HepG2 (cell line): ENCODE measurements around the gene AFDN. TPM values are rescaled to one million over a fixed set of nuclear protein-coding genes. Genes with fewer than 3 reads are reported as not detected.

Experiments used
- ATRX ChIP-seq: sonication (generic); formaldehyde crosslinking; IDR thresholded peaks from 2 replicates; pipeline ENCODE4 v1.4.0; 2020; ENCODE audit warnings: missing genetic modification reagents, borderline replicate concordance
- ELF3 ChIP-seq: IDR thresholded peaks from 2 replicates; pipeline ENCODE4 v1.6.1; 2016; ENCODE audit warnings: missing genetic modification reagents, missing compliant biosample characterization
- FOXM1 ChIP-seq: sonication (generic); formaldehyde crosslinking; IDR thresholded peaks from 2 replicates; pipeline ENCODE4 v1.5.0; 2020; ENCODE audit warnings: missing genetic modification reagents
- KAT7 ChIP-seq: IDR thresholded peaks from 2 replicates; pipeline ENCODE4 v1.6.1; 2018; ENCODE audit warnings: borderline replicate concordance, missing compliant biosample characterization
- MIER2 ChIP-seq: IDR thresholded peaks from 2 replicates; pipeline ENCODE4 v1.6.1; 2016; ENCODE audit warnings: missing biosample characterization, missing genetic modification reagents
- RFXAP ChIP-seq: sonication (generic); formaldehyde crosslinking; IDR thresholded peaks from 2 replicates; pipeline ENCODE4 v1.4.0; 2020; ENCODE audit warnings: missing genetic modification reagents, borderline replicate concordance
- ZNF234 ChIP-seq: sonication (generic); formaldehyde crosslinking; conservative IDR thresholded peaks from 2 replicates; pipeline ENCODE4 v1.5.1; 2020; ENCODE audit warnings: mild to moderate bottlenecking, missing genetic modification reagents
- ZNF572 ChIP-seq: sonication (generic); formaldehyde crosslinking; IDR thresholded peaks from 2 replicates; pipeline ENCODE4 v1.5.1; 2020; ENCODE audit warnings: mild to moderate bottlenecking, missing genetic modification reagents
- ZNF614 ChIP-seq: IDR thresholded peaks from 2 replicates; pipeline ENCODE4 v1.6.1; 2018; ENCODE audit warnings: missing biosample characterization, missing genetic modification reagents, inconsistent platforms, borderline replicate concordance
- ZNF768 ChIP-seq: sonication (generic); formaldehyde crosslinking; IDR thresholded peaks from 2 replicates; pipeline ENCODE4 v1.4.0; 2020; ENCODE audit warnings: missing genetic modification reagents
- ZNF780A ChIP-seq: sonication (generic); formaldehyde crosslinking; IDR thresholded peaks from 2 replicates; pipeline ENCODE4 v1.8.0; 2022; ENCODE audit warnings: mild to moderate bottlenecking, missing genetic modification reagents, moderate library complexity
- ZNF883 ChIP-seq: sonication (generic); formaldehyde crosslinking; IDR thresholded peaks from 2 replicates; pipeline ENCODE4 v1.5.1; 2020; ENCODE audit warnings: mild to moderate bottlenecking, missing genetic modification reagents; ENCODE audit errors: not compliant biosample characterization
- polyA plus RNA-seq, 8 experiments: library from polyadenylated mRNA; depleted of rRNA in 3 of 8; stranded (reverse) in 7 of 8; unstranded in 1 of 8; fragments of >200 nt; fragmentation: Illumina TruSeq in 4 of 8; extraction: Trizol in 4 of 8; gene quantifications; 2 replicates each; pipeline versions ENCODE4 v1.2.1 to v1.2.3, GENCODE V29; 2011 to 2016; ENCODE audit warnings: low read depth in 4 of 8, missing spikeins in 1 of 8, mixed read lengths in 1 of 8; ENCODE audit not compliant: insufficient read depth in 1 of 8
- total RNA-seq, 5 experiments: library from RNA; depleted of rRNA; stranded (reverse); fragments of >200 nt; fragmentation: Illumina TruSeq; extraction: Trizol; gene quantifications; 2 replicates each; pipeline ENCODE4 v1.2.3, GENCODE V29; 2016; ENCODE audit warnings: low read depth in 1 of 5
- TF ChIP-seq, protein P1 (sequence below): IDR thresholded peaks from 2 replicates; pipeline ENCODE4 v1.6.1; 2016; ENCODE audit warnings: missing compliant biosample characterization, missing genetic modification reagents, borderline replicate concordance
- TF ChIP-seq, protein P2 (sequence below): IDR thresholded peaks from 2 replicates; pipeline ENCODE4 v1.6.1; 2016; ENCODE audit warnings: mild to moderate bottlenecking
- TF ChIP-seq, protein P3 (sequence below): sonication (generic); formaldehyde crosslinking; IDR thresholded peaks from 2 replicates; pipeline ENCODE4 v1.4.0; 2020; ENCODE audit warnings: mild to moderate bottlenecking, missing genetic modification reagents
- TF ChIP-seq, protein P4 (sequence below): IDR thresholded peaks from 2 replicates; pipeline ENCODE4 v1.6.1; 2018; ENCODE audit warnings: missing genetic modification reagents, mild to moderate bottlenecking, missing compliant biosample characterization
- TF ChIP-seq, protein P5 (sequence below): sonication (generic); formaldehyde crosslinking; IDR thresholded peaks from 2 replicates; pipeline ENCODE4 v1.4.0; 2020; ENCODE audit warnings: mild to moderate bottlenecking, missing genetic modification reagents
- TF ChIP-seq, protein P6 (sequence below): sonication (generic); formaldehyde crosslinking; IDR thresholded peaks from 2 replicates; pipeline ENCODE4 v1.4.0; 2020; ENCODE audit warnings: mild to moderate bottlenecking, missing genetic modification reagents
- TF ChIP-seq, protein P7 (sequence below): sonication (generic); formaldehyde crosslinking; IDR thresholded peaks from 2 replicates; pipeline ENCODE4 v1.5.0; 2020; ENCODE audit warnings: mild to moderate bottlenecking, missing genetic modification reagents

AFDN gene
- total and polyA plus RNA-seq, 2 of the 13 experiments (the other 11 are each of a cell fraction or from before 2014, with no cell fraction given) = 136 to 151 TPM

DNA sequence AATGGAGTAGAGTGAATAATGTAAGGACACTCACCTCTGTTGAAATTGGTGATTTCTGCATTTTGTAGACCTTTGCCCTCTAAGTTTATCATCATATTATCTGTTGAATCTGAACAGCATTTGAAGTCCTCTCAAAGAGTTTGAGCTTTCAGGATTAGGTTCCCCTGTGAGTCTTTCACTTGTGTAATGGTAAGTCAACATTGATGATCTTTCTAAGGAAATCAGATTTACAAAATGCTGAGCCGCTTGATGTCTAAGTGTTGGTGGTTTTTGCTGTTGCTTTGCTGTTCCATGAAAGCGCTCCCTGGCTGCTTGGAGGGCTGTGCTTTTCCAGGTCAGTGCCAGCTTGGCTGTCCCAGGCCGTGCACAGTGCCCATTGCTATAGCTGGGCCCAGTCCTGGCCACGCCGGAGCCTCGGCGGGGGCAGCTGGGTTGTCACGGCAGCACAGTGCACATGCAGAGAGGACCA, 136.9 kb downstream of the AFDN start (continued):
- TF ChIP-seq, protein P1, sequence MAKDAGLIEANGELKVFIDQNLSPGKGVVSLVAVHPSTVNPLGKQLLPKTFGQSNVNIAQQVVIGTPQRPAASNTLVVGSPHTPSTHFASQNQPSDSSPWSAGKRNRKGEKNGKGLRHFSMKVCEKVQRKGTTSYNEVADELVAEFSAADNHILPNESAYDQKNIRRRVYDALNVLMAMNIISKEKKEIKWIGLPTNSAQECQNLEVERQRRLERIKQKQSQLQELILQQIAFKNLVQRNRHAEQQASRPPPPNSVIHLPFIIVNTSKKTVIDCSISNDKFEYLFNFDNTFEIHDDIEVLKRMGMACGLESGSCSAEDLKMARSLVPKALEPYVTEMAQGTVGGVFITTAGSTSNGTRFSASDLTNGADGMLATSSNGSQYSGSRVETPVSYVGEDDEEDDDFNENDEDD (CRISPR knock-in tag) = no peak
- TF ChIP-seq ZNF883 (CRISPR knock-in tag) (no peak), ZNF614 (CRISPR knock-in tag) (peak; percentile 67), ZNF780A (CRISPR knock-in tag) (no peak), KAT7 (CRISPR knock-in tag) (no peak), ATRX (CRISPR knock-in tag) (no peak), RFXAP (CRISPR knock-in tag) (no peak), ZNF234 (no peak), FOXM1 (no peak), ZNF572 (no peak), MIER2 (CRISPR knock-in tag) (0 out of 2 replicates have a peak, but pooled peaks have one; percentile 32), ELF3 (peak; percentile 72; the same call in 1 of the 2 replicates), ZNF768 (CRISPR knock-in tag) (peak; percentile 92)
- TF ChIP-seq, protein P2, sequence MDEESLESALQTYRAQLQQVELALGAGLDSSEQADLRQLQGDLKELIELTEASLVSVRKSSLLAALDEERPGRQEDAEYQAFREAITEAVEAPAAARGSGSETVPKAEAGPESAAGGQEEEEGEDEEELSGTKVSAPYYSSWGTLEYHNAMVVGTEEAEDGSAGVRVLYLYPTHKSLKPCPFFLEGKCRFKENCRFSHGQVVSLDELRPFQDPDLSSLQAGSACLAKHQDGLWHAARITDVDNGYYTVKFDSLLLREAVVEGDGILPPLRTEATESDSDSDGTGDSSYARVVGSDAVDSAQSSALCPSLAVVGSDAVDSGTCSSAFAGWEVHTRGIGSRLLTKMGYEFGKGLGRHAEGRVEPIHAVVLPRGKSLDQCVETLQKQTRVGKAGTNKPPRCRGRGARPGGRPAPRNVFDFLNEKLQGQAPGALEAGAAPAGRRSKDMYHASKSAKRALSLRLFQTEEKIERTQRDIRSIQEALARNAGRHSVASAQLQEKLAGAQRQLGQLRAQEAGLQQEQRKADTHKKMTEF (CRISPR knock-in tag) = peak; percentile 83
- TF ChIP-seq, protein P3, sequence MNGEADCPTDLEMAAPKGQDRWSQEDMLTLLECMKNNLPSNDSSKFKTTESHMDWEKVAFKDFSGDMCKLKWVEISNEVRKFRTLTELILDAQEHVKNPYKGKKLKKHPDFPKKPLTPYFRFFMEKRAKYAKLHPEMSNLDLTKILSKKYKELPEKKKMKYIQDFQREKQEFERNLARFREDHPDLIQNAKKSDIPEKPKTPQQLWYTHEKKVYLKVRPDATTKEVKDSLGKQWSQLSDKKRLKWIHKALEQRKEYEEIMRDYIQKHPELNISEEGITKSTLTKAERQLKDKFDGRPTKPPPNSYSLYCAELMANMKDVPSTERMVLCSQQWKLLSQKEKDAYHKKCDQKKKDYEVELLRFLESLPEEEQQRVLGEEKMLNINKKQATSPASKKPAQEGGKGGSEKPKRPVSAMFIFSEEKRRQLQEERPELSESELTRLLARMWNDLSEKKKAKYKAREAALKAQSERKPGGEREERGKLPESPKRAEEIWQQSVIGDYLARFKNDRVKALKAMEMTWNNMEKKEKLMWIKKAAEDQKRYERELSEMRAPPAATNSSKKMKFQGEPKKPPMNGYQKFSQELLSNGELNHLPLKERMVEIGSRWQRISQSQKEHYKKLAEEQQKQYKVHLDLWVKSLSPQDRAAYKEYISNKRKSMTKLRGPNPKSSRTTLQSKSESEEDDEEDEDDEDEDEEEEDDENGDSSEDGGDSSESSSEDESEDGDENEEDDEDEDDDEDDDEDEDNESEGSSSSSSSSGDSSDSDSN (CRISPR knock-in tag) = peak; percentile 56; the same call in 1 of the 2 replicates
- TF ChIP-seq, protein P4, sequence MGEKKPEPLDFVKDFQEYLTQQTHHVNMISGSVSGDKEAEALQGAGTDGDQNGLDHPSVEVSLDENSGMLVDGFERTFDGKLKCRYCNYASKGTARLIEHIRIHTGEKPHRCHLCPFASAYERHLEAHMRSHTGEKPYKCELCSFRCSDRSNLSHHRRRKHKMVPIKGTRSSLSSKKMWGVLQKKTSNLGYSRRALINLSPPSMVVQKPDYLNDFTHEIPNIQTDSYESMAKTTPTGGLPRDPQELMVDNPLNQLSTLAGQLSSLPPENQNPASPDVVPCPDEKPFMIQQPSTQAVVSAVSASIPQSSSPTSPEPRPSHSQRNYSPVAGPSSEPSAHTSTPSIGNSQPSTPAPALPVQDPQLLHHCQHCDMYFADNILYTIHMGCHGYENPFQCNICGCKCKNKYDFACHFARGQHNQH (CRISPR knock-in tag) = peak; percentile 61; the same call in 1 of the 2 replicates
- TF ChIP-seq, protein P5, sequence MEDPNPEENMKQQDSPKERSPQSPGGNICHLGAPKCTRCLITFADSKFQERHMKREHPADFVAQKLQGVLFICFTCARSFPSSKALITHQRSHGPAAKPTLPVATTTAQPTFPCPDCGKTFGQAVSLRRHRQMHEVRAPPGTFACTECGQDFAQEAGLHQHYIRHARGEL (CRISPR knock-in tag) = no peak
- TF ChIP-seq, protein P6, sequence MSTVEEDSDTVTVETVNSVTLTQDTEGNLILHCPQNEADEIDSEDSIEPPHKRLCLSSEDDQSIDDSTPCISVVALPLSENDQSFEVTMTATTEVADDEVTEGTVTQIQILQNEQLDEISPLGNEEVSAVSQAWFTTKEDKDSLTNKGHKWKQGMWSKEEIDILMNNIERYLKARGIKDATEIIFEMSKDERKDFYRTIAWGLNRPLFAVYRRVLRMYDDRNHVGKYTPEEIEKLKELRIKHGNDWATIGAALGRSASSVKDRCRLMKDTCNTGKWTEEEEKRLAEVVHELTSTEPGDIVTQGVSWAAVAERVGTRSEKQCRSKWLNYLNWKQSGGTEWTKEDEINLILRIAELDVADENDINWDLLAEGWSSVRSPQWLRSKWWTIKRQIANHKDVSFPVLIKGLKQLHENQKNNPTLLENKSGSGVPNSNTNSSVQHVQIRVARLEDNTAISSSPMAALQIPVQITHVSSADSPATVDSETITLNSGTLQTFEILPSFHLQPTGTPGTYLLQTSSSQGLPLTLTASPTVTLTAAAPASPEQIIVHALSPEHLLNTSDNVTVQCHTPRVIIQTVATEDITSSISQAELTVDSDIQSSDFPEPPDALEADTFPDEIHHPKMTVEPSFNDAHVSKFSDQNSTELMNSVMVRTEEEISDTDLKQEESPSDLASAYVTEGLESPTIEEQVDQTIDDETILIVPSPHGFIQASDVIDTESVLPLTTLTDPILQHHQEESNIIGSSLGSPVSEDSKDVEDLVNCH (CRISPR knock-in tag) = no peak
- TF ChIP-seq, protein P7, sequence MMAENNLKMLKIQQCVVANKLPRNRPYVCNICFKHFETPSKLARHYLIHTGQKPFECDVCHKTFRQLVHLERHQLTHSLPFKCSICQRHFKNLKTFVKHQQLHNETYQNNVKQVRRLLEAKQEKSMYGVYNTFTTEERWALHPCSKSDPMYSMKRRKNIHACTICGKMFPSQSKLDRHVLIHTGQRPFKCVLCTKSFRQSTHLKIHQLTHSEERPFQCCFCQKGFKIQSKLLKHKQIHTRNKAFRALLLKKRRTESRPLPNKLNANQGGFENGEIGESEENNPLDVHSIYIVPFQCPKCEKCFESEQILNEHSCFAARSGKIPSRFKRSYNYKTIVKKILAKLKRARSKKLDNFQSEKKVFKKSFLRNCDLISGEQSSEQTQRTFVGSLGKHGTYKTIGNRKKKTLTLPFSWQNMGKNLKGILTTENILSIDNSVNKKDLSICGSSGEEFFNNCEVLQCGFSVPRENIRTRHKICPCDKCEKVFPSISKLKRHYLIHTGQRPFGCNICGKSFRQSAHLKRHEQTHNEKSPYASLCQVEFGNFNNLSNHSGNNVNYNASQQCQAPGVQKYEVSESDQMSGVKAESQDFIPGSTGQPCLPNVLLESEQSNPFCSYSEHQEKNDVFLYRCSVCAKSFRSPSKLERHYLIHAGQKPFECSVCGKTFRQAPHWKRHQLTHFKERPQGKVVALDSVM (CRISPR knock-in tag) = no peak
